Dendritic cell treated with granulocyte-macrophage colony-stimulating factor and Interleukin-4, amounts not matched to agents 40 ng/mL and 50 ng/mL, for 4 days (primary cell): ENCODE data around the gene TLR6.

Experiments
- H3K27ac Mint-ChIP-seq: one replicate; pipeline ENCODE4 v1.8.0; 2022; ENCODE audit warnings: mild to moderate bottlenecking, mixed read lengths
- H3K27me3 Mint-ChIP-seq: one replicate; pipeline ENCODE4 v1.8.0; 2022; ENCODE audit warnings: mild to moderate bottlenecking, mixed read lengths
- H3K36me3 Mint-ChIP-seq: one replicate; pipeline ENCODE4 v1.8.0; 2022; ENCODE audit warnings: low read depth, mixed read lengths
- H3K4me1 Mint-ChIP-seq: one replicate; pipeline ENCODE4 v1.8.0; 2022; ENCODE audit warnings: low read depth, mixed read lengths
- H3K4me3 Mint-ChIP-seq: one replicate; pipeline ENCODE4 v1.8.0; 2022; ENCODE audit warnings: mild to moderate bottlenecking, moderate library complexity, mixed read lengths
- H3K9me3 Mint-ChIP-seq: one replicate; pipeline ENCODE4 v1.8.0; 2022; ENCODE audit warnings: mixed read lengths
- intact Hi-C: fragments of 100-400 bp; cut with micrococcal nuclease; formaldehyde crosslinking; loops from one replicate; pipeline ENCODE4 v1.15.0; 2022

Gene TLR6

GRCh38 chr4:38803833-38804653 is 52.6 kb downstream of the TLR6 start:
- intact Hi-C loops = loop anchor here (1.0 to 2.0 kb wide), 2 partner anchors 13 to 43 kb away; no protein-coding TSS in a partner anchor
- Mint-ChIP-seq H3K4me3 (peak overlapping the region; percentile 88), H3K36me3 (peaks cover 51% of the 10 kb centered on the region), H3K4me1 (peaks cover 62% of the 10 kb centered on the region), H3K27me3 (no peaks in the 10 kb centered on the region), H3K9me3 (peaks cover 18% of the 10 kb centered on the region), H3K27ac (peak overlapping the region; percentile 96)

- H3K27me3 Mint-ChIP-seq = no peaks in the 10 kb centered on the region
- H3K4me1 Mint-ChIP-seq = peaks cover 62% of the 10 kb centered on the region
- intact Hi-C loops = no loop called here
- H3K36me3 Mint-ChIP-seq = peaks cover 64% of the 10 kb centered on the region
- peak overlapping the region; percentile 96 for H3K27ac Mint-ChIP-seq
- peak overlapping the region; percentile 71 for H3K4me3 Mint-ChIP-seq
- peaks cover 22% of the 10 kb centered on the region for H3K9me3 Mint-ChIP-seq
These were observed 53.9 kb downstream of the TLR6 start for GRCh38 chr4:38802561-38803355.

- no peak overlapping the region for H3K4me3 Mint-ChIP-seq
- H3K9me3 Mint-ChIP-seq = peaks cover 34% of the 10 kb centered on the region
- no peak overlapping the region for H3K27ac Mint-ChIP-seq
- peaks cover 81% of the 10 kb centered on the region for H3K36me3 Mint-ChIP-seq
- no peaks in the 10 kb centered on the region for H3K27me3 Mint-ChIP-seq
- H3K4me1 Mint-ChIP-seq = peaks cover 51% of the 10 kb centered on the region
- intact Hi-C loops = no loop called here
These were observed 55.6 kb downstream of the TLR6 start for GRCh38 chr4:38800961-38801450.

- Mint-ChIP-seq H3K9me3 (peaks cover 41% of the 10 kb centered on the region), H3K4me3 (no peak overlapping the region), H3K36me3 (peaks cover 88% of the 10 kb centered on the region), H3K27ac (no peak overlapping the region), H3K4me1 (peaks cover 51% of the 10 kb centered on the region), H3K27me3 (no peaks in the 10 kb centered on the region)
- intact Hi-C loops = no loop called here
These were observed 56.3 kb downstream of the TLR6 start for GRCh38 chr4:38800366-38800765.

- H3K9me3 Mint-ChIP-seq = peaks cover 36% of the 10 kb centered on the region
- H3K4me3 Mint-ChIP-seq = no peak overlapping the region
- H3K27ac Mint-ChIP-seq = peak overlapping the region; percentile 32
- no peaks in the 10 kb centered on the region for H3K27me3 Mint-ChIP-seq
- intact Hi-C loops = no loop called here
- peaks cover 64% of the 10 kb centered on the region for H3K36me3 Mint-ChIP-seq
- H3K4me1 Mint-ChIP-seq = peaks cover 59% of the 10 kb centered on the region
These were observed 61.5 kb downstream of the TLR6 start for GRCh38 chr4:38795087-38795486.

GRCh38 chr4:38794051-38794450 is 62.6 kb downstream of the TLR6 start:
- intact Hi-C loops = no loop called here
- peaks cover 26% of the 10 kb centered on the region for H3K9me3 Mint-ChIP-seq
- peaks cover 62% of the 10 kb centered on the region for H3K36me3 Mint-ChIP-seq
- H3K4me1 Mint-ChIP-seq = peaks cover 63% of the 10 kb centered on the region
- H3K27me3 Mint-ChIP-seq = no peaks in the 10 kb centered on the region
- H3K27ac Mint-ChIP-seq = peak overlapping the region; percentile 60
- H3K4me3 Mint-ChIP-seq = no peak overlapping the region

- peak overlapping the region; percentile 37 for H3K4me3 Mint-ChIP-seq
- H3K27ac Mint-ChIP-seq = peak overlapping the region; percentile 84
- peaks cover 10% of the 10 kb centered on the region for H3K9me3 Mint-ChIP-seq
- H3K27me3 Mint-ChIP-seq = no peaks in the 10 kb centered on the region
- H3K36me3 Mint-ChIP-seq = peaks cover 32% of the 10 kb centered on the region
- H3K4me1 Mint-ChIP-seq = peaks cover 75% of the 10 kb centered on the region
- intact Hi-C loops = loop anchor here (2.0 kb wide), 1 partner anchor 14 kb away; the partner anchor contains the start of gene TLR1
These were observed 65.6 kb downstream of the TLR6 start for GRCh38 chr4:38791010-38791409.

- H3K36me3 Mint-ChIP-seq = peaks cover 11% of the 10 kb centered on the region
These were observed 68.3 kb downstream of the TLR6 start for GRCh38 chr4:38788317-38788716.

GRCh38 chr4:38787693-38788092 is 68.9 kb downstream of the TLR6 start:
- Mint-ChIP-seq H3K36me3 (peaks cover 11% of the 10 kb centered on the region), H3K4me3 (no peak overlapping the region), H3K9me3 (no peaks in the 10 kb centered on the region), H3K4me1 (peaks cover 71% of the 10 kb centered on the region), H3K27ac (peak overlapping the region; percentile 68), H3K27me3 (no peaks in the 10 kb centered on the region)
- intact Hi-C loops = no loop called here

More at GRCh38 chr4:38788317-38788716, 68.3 kb downstream of the TLR6 start:
- H3K4me3 Mint-ChIP-seq = no peak overlapping the region
- no peaks in the 10 kb centered on the region for H3K9me3 Mint-ChIP-seq
- intact Hi-C loops = no loop called here
- peaks cover 74% of the 10 kb centered on the region for H3K4me1 Mint-ChIP-seq
- peak overlapping the region; percentile 68 for H3K27ac Mint-ChIP-seq
- H3K27me3 Mint-ChIP-seq = no peaks in the 10 kb centered on the region

GRCh38 chr4:38785901-38786402 is 70.7 kb downstream of the TLR6 start:
- H3K4me1 Mint-ChIP-seq = peaks cover 64% of the 10 kb centered on the region
- intact Hi-C loops = loop anchor here (1.0 kb wide), 1 partner anchor 71 kb away; no protein-coding TSS in a partner anchor
- H3K27ac Mint-ChIP-seq = peak overlapping the region; percentile 80
- peaks cover 11% of the 10 kb centered on the region for H3K36me3 Mint-ChIP-seq
- H3K4me3 Mint-ChIP-seq = no peak overlapping the region
- H3K27me3 Mint-ChIP-seq = no peaks in the 10 kb centered on the region
- H3K9me3 Mint-ChIP-seq = no peaks in the 10 kb centered on the region

- intact Hi-C loops = no loop called here
- Mint-ChIP-seq H3K27me3 (no peaks in the 10 kb centered on the region), H3K36me3 (peaks cover 10% of the 10 kb centered on the region), H3K4me3 (no peak overlapping the region), H3K27ac (peak overlapping the region; percentile 80), H3K4me1 (peaks cover 61% of the 10 kb centered on the region), H3K9me3 (no peaks in the 10 kb centered on the region)
These were observed 71.4 kb downstream of the TLR6 start for GRCh38 chr4:38785041-38785790.

- intact Hi-C loops = no loop called here
- no peaks in the 10 kb centered on the region for H3K27me3 Mint-ChIP-seq
- no peak overlapping the region for H3K27ac Mint-ChIP-seq
- no peak overlapping the region for H3K4me3 Mint-ChIP-seq
- H3K9me3 Mint-ChIP-seq = no peaks in the 10 kb centered on the region
- no peaks in the 10 kb centered on the region for H3K36me3 Mint-ChIP-seq
- peaks cover 51% of the 10 kb centered on the region for H3K4me1 Mint-ChIP-seq
These were observed 72.5 kb downstream of the TLR6 start for GRCh38 chr4:38784141-38784540.

- Mint-ChIP-seq H3K27ac (no peak overlapping the region), H3K27me3 (no peaks in the 10 kb centered on the region), H3K9me3 (no peaks in the 10 kb centered on the region), H3K36me3 (no peaks in the 10 kb centered on the region), H3K4me1 (peaks cover 49% of the 10 kb centered on the region), H3K4me3 (no peak overlapping the region)
- intact Hi-C loops = loop anchor here (2.0 kb wide), 1 partner anchor 22 kb away; no protein-coding TSS in a partner anchor
These were observed 73.5 kb downstream of the TLR6 start for GRCh38 chr4:38783109-38783460.
